ENCODE data around the gene FBLN1.

Gene FBLN1

GRCh38 chr22:45522462-45522861, 19.8 kb downstream of the FBLN1 start:
- ATAC-seq = no peak
- TF ChIP-seq TSHZ2 (CRISPR knock-in tag; IDR thresholded peaks at IDR 0.05) (no peak), POU6F1 (CRISPR knock-in tag; IDR thresholded peaks at IDR 0.05; ENCODE audit: borderline replicate concordance, low read depth) (no peak), ZNF8 (CRISPR knock-in tag; IDR thresholded peaks at IDR 0.05) (no peak), RARB (CRISPR knock-in tag; IDR thresholded peaks at IDR 0.05) (no peak), ZNF70 (CRISPR knock-in tag; IDR thresholded peaks at IDR 0.05) (no peak), TCF4 (CRISPR knock-in tag; IDR thresholded peaks at IDR 0.05; ENCODE audit: borderline replicate concordance) (no peak), SNAI2 (CRISPR knock-in tag; IDR thresholded peaks at IDR 0.05) (no peak), PPARA (CRISPR knock-in tag; IDR thresholded peaks at IDR 0.05; ENCODE audit: borderline replicate concordance) (no peak), BACH2 (CRISPR knock-in tag; IDR thresholded peaks at IDR 0.05; ENCODE audit: borderline replicate concordance) (no peak), OSR1 (CRISPR knock-in tag; IDR thresholded peaks at IDR 0.05) (no peak), GLIS3 (CRISPR knock-in tag; IDR thresholded peaks at IDR 0.05) (no peak), ISL1 (CRISPR knock-in tag; IDR thresholded peaks at IDR 0.05) (no peak)

- TF ChIP-seq TSHZ2 (CRISPR knock-in tag; IDR thresholded peaks at IDR 0.05) (no peak), PPARA (CRISPR knock-in tag; IDR thresholded peaks at IDR 0.05; ENCODE audit: borderline replicate concordance) (no peak), POU6F1 (CRISPR knock-in tag; IDR thresholded peaks at IDR 0.05; ENCODE audit: borderline replicate concordance, low read depth) (no peak), CREB5 (CRISPR knock-in tag; IDR thresholded peaks at IDR 0.05; ENCODE audit: low read depth) (no peak), ARNTL (CRISPR knock-in tag; IDR thresholded peaks at IDR 0.05; ENCODE audit: borderline replicate concordance, low read depth) (no peak), OSR1 (CRISPR knock-in tag; IDR thresholded peaks at IDR 0.05) (no peak), ZC3H10 (CRISPR knock-in tag; IDR thresholded peaks at IDR 0.05) (no peak), GLIS3 (CRISPR knock-in tag; IDR thresholded peaks at IDR 0.05) (no peak), ZNF565 (CRISPR knock-in tag; conservative IDR thresholded peaks at IDR 0.05; ENCODE audit: low read depth) (no peak), CSDC2 (CRISPR knock-in tag; IDR thresholded peaks at IDR 0.05) (no peak), CSRNP3 (CRISPR knock-in tag; IDR thresholded peaks at IDR 0.05) (no peak), ESRRG (CRISPR knock-in tag; IDR thresholded peaks at IDR 0.05) (no peak), TOX (CRISPR knock-in tag; IDR thresholded peaks at IDR 0.05; ENCODE audit: borderline replicate concordance) (no peak), ISL1 (CRISPR knock-in tag; IDR thresholded peaks at IDR 0.05) (no peak), SNAI2 (CRISPR knock-in tag; IDR thresholded peaks at IDR 0.05) (no peak), BACH2 (CRISPR knock-in tag; IDR thresholded peaks at IDR 0.05; ENCODE audit: borderline replicate concordance) (no peak), PATZ1 (CRISPR knock-in tag; IDR thresholded peaks at IDR 0.05; ENCODE audit: borderline replicate concordance) (no peak)
- ATAC-seq = no peak
Measured at GRCh38 chr22:45524157-45524556, 21.5 kb downstream of the FBLN1 start.
